GM18498 (cell line): Measurements from ENCODE around the gene RAB33A.
"Not testable (repeated sequence)": the region's sequence is repeated elsewhere in the genome, so short reads cannot be mapped to it uniquely, and the experiment has no call there.

Source experiments
- ATAC-seq: cut with Tn5 transposase; IDR thresholded peaks from one replicate; pipeline ENCODE4 v1.9.1; 2021; ENCODE audit warnings: mild to moderate bottlenecking, moderate library complexity; ENCODE audit not compliant: unreplicated experiment

Gene RAB33A

GRCh38 chrX:130231184-130231583 is 59.4 kb downstream of the RAB33A start:
- ATAC-seq, result not testable (repeated sequence)
